Measurements from ENCODE around the gene DOCK1. TPM values are rescaled to one million over a fixed set of nuclear protein-coding genes. Genes with fewer than 3 reads are reported as not detected.

DOCK1 gene
- polyA plus RNA-seq, 1 of the 3 experiments (the other 2 are of a cell fraction): 15.5 TPM

GRCh38 chr10:127073666-127074065, 168.4 kb downstream of the DOCK1 start:
- H3K9me3 ChIP-seq: no peaks in the 10 kb centered on the region
- no peak overlapping the region for H3K27ac ChIP-seq (ENCODE audit: low read depth in 2 of 2, low read length in 1 of 2)
- ChIA-PET POLR2A (no interaction called here), CTCF (no interaction called here)
- H3K36me3 ChIP-seq (replicated peaks in 1 of 2; ENCODE audit: control insufficient read depth in 1 of 2, insufficient read depth in 2 of 2, low read length in 1 of 2): peaks cover 13 to 35% of the 10 kb centered on the region in 2 experiments
- H4K20me1 ChIP-seq (ENCODE audit: insufficient read depth): no peaks in the 10 kb centered on the region
- H3K9me2 ChIP-seq: no peaks in the 10 kb centered on the region
- no peak overlapping the region for H3K9ac ChIP-seq
- H3K4me2 ChIP-seq: no peak overlapping the region
- H3K4me1 ChIP-seq (ENCODE audit: control insufficient read depth in 1 of 2, insufficient read depth in 2 of 2, low read depth in 1 of 2, low read length in 1 of 2): no peaks in the 10 kb centered on the region
- H3K27me3 ChIP-seq (ENCODE audit: insufficient read depth): no peaks in the 10 kb centered on the region
- H2AFZ ChIP-seq (ENCODE audit: low read depth): no peak overlapping the region
- no peak overlapping the region for H3K4me3 ChIP-seq (ENCODE audit: low read depth in 2 of 2, low read length in 1 of 2)
- DNase-seq: no peak
- H3K79me2 ChIP-seq (ENCODE audit: insufficient read depth): no peaks in the 10 kb centered on the region
- no peaks in the 10 kb centered on the region for H3F3A ChIP-seq (replicated peaks; ENCODE audit: insufficient read depth)
- WGBS (ENCODE audit: low lambda C conversion rate): 85% methylated on average over 3 of the region's 3 CpGs
- TF ChIP-seq TAF1 (IDR thresholded peaks at IDR 0.05; ENCODE audit: borderline replicate concordance, low read depth, low read length) (no peak), ELF1 (IDR thresholded peaks at IDR 0.05) (no peak), MAX (IDR thresholded peaks at IDR 0.05; ENCODE audit: low read depth) (no peak), SMC3 (IDR thresholded peaks at IDR 0.05; ENCODE audit: low read depth, low read length) (no peak)

GRCh38 chr10:127079392-127079791, 174.2 kb downstream of the DOCK1 start:
- no peak for DNase-seq
- H2AFZ ChIP-seq (ENCODE audit: low read depth): no peak overlapping the region
- H4K20me1 ChIP-seq (ENCODE audit: insufficient read depth): no peaks in the 10 kb centered on the region
- H3K27me3 ChIP-seq (ENCODE audit: insufficient read depth): no peaks in the 10 kb centered on the region
- CTCF ChIA-PET: interaction anchor here (0.9 kb wide), 1 partner anchor 15 kb away, joined by 3 read pairs; no protein-coding TSS in a partner anchor
- no peaks in the 10 kb centered on the region for H3F3A ChIP-seq (replicated peaks; ENCODE audit: insufficient read depth)
- H3K27ac ChIP-seq (ENCODE audit: low read depth in 2 of 2, low read length in 1 of 2): no peak overlapping the region
- H3K9ac ChIP-seq: no peak overlapping the region
- H3K4me1 ChIP-seq (ENCODE audit: control insufficient read depth in 1 of 2, insufficient read depth in 2 of 2, low read depth in 1 of 2, low read length in 1 of 2): no peaks in the 10 kb centered on the region
- H3K36me3 ChIP-seq (replicated peaks in 1 of 2; ENCODE audit: control insufficient read depth in 1 of 2, insufficient read depth in 2 of 2, low read length in 1 of 2): peaks cover 14 to 36% of the 10 kb centered on the region in 2 experiments
- H3K9me2 ChIP-seq: no peaks in the 10 kb centered on the region
- TF ChIP-seq REST (IDR thresholded peaks at IDR 0.05; ENCODE audit: low read depth, low read length): no peak
- no peak overlapping the region for H3K4me3 ChIP-seq (ENCODE audit: low read depth in 2 of 2, low read length in 1 of 2)
- WGBS (ENCODE audit: low lambda C conversion rate): 93% methylated on average over 3 of the region's 3 CpGs
- no peaks in the 10 kb centered on the region for H3K79me2 ChIP-seq (ENCODE audit: insufficient read depth)
- H3K4me2 ChIP-seq: no peak overlapping the region
- POLR2A ChIA-PET: no interaction called here
- H3K9me3 ChIP-seq: no peaks in the 10 kb centered on the region

GRCh38 chr10:127080317-127080716, 175.1 kb downstream of the DOCK1 start:
- 76% methylated on average over 4 of the region's 4 CpGs for WGBS (ENCODE audit: low lambda C conversion rate)
- Histone ChIP-seq H3K4me2 (no peak overlapping the region), H4K20me1 (ENCODE audit: insufficient read depth) (no peaks in the 10 kb centered on the region), H3K9ac (no peak overlapping the region), H3K79me2 (ENCODE audit: insufficient read depth) (no peaks in the 10 kb centered on the region), H3K27me3 (ENCODE audit: insufficient read depth) (no peaks in the 10 kb centered on the region), H3K9me3 (no peaks in the 10 kb centered on the region), H3K27ac (ENCODE audit: low read depth in 2 of 2, low read length in 1 of 2) (no peak overlapping the region), H2AFZ (ENCODE audit: low read depth) (no peak overlapping the region), H3K4me1 (ENCODE audit: control insufficient read depth in 1 of 2, insufficient read depth in 2 of 2, low read depth in 1 of 2, low read length in 1 of 2) (no peaks in the 10 kb centered on the region), H3K4me3 (ENCODE audit: low read depth in 2 of 2, low read length in 1 of 2) (no peak overlapping the region), H3K9me2 (no peaks in the 10 kb centered on the region), H3F3A (replicated peaks; ENCODE audit: insufficient read depth) (no peaks in the 10 kb centered on the region), H3K36me3 (replicated peaks in 1 of 2; ENCODE audit: control insufficient read depth in 1 of 2, insufficient read depth in 2 of 2, low read length in 1 of 2) (peaks cover 14 to 30% of the 10 kb centered on the region in 2 experiments)
- CTCF ChIA-PET: interaction anchor here (0.9 kb wide), 1 partner anchor 14 kb away, joined by 3 read pairs; no protein-coding TSS in a partner anchor
- no peak for DNase-seq
- POLR2A ChIA-PET: no interaction called here
- TF ChIP-seq POLR2AphosphoS5 (IDR thresholded peaks at IDR 0.05; ENCODE audit: low read depth, low read length) (no peak), FOXM1 (IDR thresholded peaks at IDR 0.05; ENCODE audit: low read depth) (no peak), TEAD4 (IDR thresholded peaks at IDR 0.05; ENCODE audit: borderline replicate concordance, insufficient read depth) (no peak), JUND (IDR thresholded peaks at IDR 0.05) (no peak), TCF12 (IDR thresholded peaks at IDR 0.05) (no peak), NFIC (IDR thresholded peaks at IDR 0.05; ENCODE audit: borderline replicate concordance) (no peak), CHD2 (IDR thresholded peaks at IDR 0.05; ENCODE audit: low read length, partially characterized antibody) (no peak), EP300 (IDR thresholded peaks at IDR 0.05; ENCODE audit: borderline replicate concordance in 1 of 2, low read depth in 1 of 2, low read length in 1 of 2) (no peak), EZH2phosphoT487 (IDR thresholded peaks at IDR 0.05; ENCODE audit: borderline replicate concordance, low read depth) (no peak), NRF1 (IDR thresholded peaks at IDR 0.05; ENCODE audit: low read depth, low read length) (no peak), GABPA (IDR thresholded peaks at IDR 0.05; ENCODE audit: low read depth) (no peak), REST (IDR thresholded peaks at IDR 0.05; ENCODE audit: low read depth, low read length) (no peak)

Measured in SK-N-SH (cell line).